Neutrophil (primary cell): ENCODE results near the gene CCSER2.

Source experiments
- H3K27ac ChIP-seq: fragments of 200-600 bp; sonication (generic); 2 replicates; pipeline ENCODE4 v1.5.1; 2016; ENCODE audit warnings: mild to moderate bottlenecking, moderate library complexity
- H3K27me3 ChIP-seq: fragments of 200-600 bp; sonication (generic); 2 replicates; pipeline ENCODE4 v1.6.0; 2016; ENCODE audit warnings: mild to moderate bottlenecking
- H3K36me3 ChIP-seq: fragments of 200-600 bp; sonication (generic); 2 replicates; pipeline ENCODE4 v1.5.1; 2017
- H3K4me1 ChIP-seq, 2 experiments: fragments of 200-600 bp in 1 of 2; sonication (generic) in 1 of 2; 1 replicate in 1 of 2; 2 replicates in 1 of 2; pipeline versions ENCODE4 v1.5.1 to v1.6.1; 2013 to 2016; ENCODE audit warnings: low read depth in 1 of 2, low read length in 1 of 2, mild to moderate bottlenecking in 1 of 2, moderate library complexity in 1 of 2; ENCODE audit not compliant: control insufficient read depth in 1 of 2, insufficient read depth in 1 of 2
- H3K4me3 ChIP-seq, 2 experiments: fragments of 200-600 bp in 1 of 2; sonication (generic) in 1 of 2; 1 replicate in 1 of 2; 2 replicates in 1 of 2; pipeline ENCODE4 v1.5.1; 2013 to 2016; ENCODE audit warnings: low read depth in 1 of 2, low read length in 1 of 2, mild to moderate bottlenecking in 1 of 2, moderate library complexity in 1 of 2
- H3K9me3 ChIP-seq: fragments of 200-600 bp; sonication (generic); 2 replicates; pipeline ENCODE4 v1.5.1; 2016
- CTCF ChIP-seq: fragments of 200-600 bp; sonication (generic); IDR thresholded peaks from 2 replicates; pipeline ENCODE4 v1.5.1; 2016; ENCODE audit warnings: antibody characterized with exemption

Gene CCSER2

DNA sequence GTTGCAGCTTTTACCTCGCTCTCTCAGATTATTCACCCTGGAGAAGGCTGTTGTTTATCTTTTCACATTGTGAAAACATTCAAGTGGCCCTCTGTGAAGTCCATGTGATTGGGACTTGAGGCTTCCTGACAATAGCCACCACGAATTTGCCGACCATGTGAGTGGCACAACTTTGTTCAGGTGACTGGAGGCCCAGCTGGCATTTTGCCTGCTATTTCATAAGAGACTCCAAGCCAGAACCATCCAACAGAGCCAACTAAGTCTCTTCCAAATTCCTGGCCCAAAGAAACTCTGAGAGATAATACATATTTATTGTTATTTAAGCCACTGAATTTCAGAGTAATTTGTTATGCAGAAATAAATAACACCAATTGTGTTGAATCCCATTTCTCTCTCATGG, 38.2 kb upstream of the CCSER2 start:
- Histone ChIP-seq H3K4me1 (no peaks in the 10 kb centered on the region), H3K27me3 (peaks cover 12% of the 10 kb centered on the region), H3K4me3 (no peak overlapping the region), H3K36me3 (no peaks in the 10 kb centered on the region), H3K27ac (no peak overlapping the region), H3K9me3 (no peaks in the 10 kb centered on the region)
- TF ChIP-seq CTCF = no peak

GRCh38 chr10:84291384-84291783, 37.0 kb upstream of the CCSER2 start:
- no peaks in the 10 kb centered on the region for H3K36me3 ChIP-seq
- H3K9me3 ChIP-seq = no peaks in the 10 kb centered on the region
- no peak overlapping the region for H3K27ac ChIP-seq
- no peak overlapping the region for H3K4me3 ChIP-seq
- H3K4me1 ChIP-seq = no peaks in the 10 kb centered on the region
- TF ChIP-seq CTCF = no peak
- peaks cover 12% of the 10 kb centered on the region for H3K27me3 ChIP-seq

DNA sequence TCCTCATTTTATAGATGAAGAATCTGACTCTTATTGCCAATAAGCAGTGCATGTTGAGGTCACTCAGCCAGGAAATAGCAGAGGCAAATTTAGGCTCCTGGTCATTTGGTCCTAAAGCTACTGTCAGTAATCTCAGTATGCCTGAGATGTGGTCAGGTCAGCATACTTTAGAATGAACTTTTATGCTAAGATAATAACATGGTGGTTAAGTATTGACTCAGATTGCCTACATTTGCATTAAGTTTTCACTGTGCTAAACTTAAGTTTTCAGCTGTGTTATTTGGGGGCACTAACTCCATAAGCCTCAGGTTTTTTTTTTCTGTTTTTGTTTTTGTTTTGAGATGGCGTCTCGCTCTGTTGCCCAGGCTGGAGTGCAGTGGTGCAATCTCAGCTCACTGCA, 35.9 kb upstream of the CCSER2 start:
- Histone ChIP-seq H3K27ac (no peak overlapping the region), H3K4me3 (no peak overlapping the region), H3K27me3 (peaks cover 12% of the 10 kb centered on the region), H3K9me3 (no peaks in the 10 kb centered on the region), H3K36me3 (no peaks in the 10 kb centered on the region), H3K4me1 (no peaks in the 10 kb centered on the region)
- no peak for TF ChIP-seq CTCF

DNA sequence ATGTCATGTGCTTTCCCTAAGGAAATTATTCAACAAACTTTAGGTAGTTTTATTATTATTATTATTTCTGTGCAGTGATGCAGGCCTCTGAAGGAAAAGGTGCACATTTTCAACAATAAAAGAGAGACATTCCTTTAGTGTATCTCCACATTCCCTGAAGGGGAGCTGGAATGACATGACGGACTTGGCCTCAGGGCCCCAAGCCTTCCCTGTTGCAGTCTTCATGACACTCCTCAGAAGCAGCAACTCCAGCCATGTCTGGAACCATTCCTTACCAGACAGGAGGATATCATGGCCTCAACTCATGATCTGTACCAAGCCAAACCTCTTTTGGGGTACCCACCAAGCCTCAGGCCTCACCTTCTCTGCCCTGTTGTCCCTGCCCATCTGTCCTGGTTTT, 35.2 kb upstream of the CCSER2 start:
- Histone ChIP-seq H3K4me3 (no peak overlapping the region), H3K36me3 (no peaks in the 10 kb centered on the region), H3K4me1 (no peaks in the 10 kb centered on the region), H3K9me3 (no peaks in the 10 kb centered on the region), H3K27me3 (peaks cover 12% of the 10 kb centered on the region), H3K27ac (no peak overlapping the region)
- no peak for TF ChIP-seq CTCF

DNA sequence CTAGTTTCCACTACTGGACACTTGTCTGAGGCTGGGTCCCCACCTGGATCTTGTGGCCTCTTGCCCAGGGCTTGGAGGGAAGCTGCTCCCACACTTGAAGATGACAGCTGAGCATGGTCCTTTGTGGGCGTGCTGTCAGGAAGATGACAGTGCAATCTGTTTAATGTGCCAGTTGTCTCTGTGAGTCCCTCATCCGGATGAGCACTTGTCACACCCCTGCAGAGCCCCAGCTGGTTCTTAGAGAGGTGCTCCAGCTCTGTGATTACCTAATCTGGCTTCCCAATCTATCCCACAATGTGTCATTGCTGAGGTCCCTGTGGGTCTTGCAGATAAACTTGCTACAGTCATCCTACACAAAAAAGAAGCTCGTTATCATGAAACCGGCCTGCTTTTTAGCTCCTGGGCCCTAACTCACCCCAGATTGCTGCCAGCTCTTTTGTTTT, 34.8 kb upstream of the CCSER2 start:
- Histone ChIP-seq H3K27me3 (peaks cover 12% of the 10 kb centered on the region), H3K36me3 (no peaks in the 10 kb centered on the region), H3K4me1 (no peaks in the 10 kb centered on the region), H3K9me3 (no peaks in the 10 kb centered on the region), H3K4me3 (no peak overlapping the region), H3K27ac (no peak overlapping the region)
- no peak for TF ChIP-seq CTCF

GRCh38 chr10:84294766-84295447, 33.5 kb upstream of the CCSER2 start:
- Histone ChIP-seq H3K4me3 (no peak overlapping the region), H3K27ac (no peak overlapping the region), H3K27me3 (peaks cover 5% of the 10 kb centered on the region), H3K9me3 (no peaks in the 10 kb centered on the region), H3K36me3 (no peaks in the 10 kb centered on the region), H3K4me1 (no peaks in the 10 kb centered on the region)
- TF ChIP-seq CTCF = no peak
